K562 (cell line): ENCODE data around the gene DRD3. TPM values are rescaled to one million over a fixed set of nuclear protein-coding genes. Genes with fewer than 3 reads are reported as not detected.

Experiments
- ATAC-seq: fragments of 200-7000 bp; cut with Tn5 transposase; 3 replicates; pipeline ENCODE4 v1.9.1; 2020; ENCODE audit warnings: moderate library complexity
- BruUV-seq: library from RNA; stranded (reverse); fragments of 400-500 nt; replicated peaks from 2 replicates; lab custom pipeline; 2021; lab: Mats Ljungman, UMichigan
- CTCF ChIA-PET: fragments of 300-600 bp; formaldehyde crosslinking; extraction: SDS; loops from one replicate; lab custom pipeline; 2021; ENCODE audit warnings: low intra/inter-chr PET ratio; lab: Yijun Ruan, JAX
- POLR2A ChIA-PET: fragments of 300-600, 350-650 bp; sonication (Branson Sonifier 250); formaldehyde crosslinking; extraction: SDS; loops from one replicate; lab custom pipeline; 2021; ENCODE audit warnings: antibody characterized with exemption, inconsistent platforms; lab: Yijun Ruan, JAX
- DNase-seq, 4 experiments: peaks; one replicate each; pipeline versions ENCODE4 v3.0.0 to v3.0.0-alpha.2; 2011 to 2018; ENCODE audit warnings: low spot score in 3 of 4, mixed read lengths in 3 of 4; ENCODE audit errors: extremely low read depth in 1 of 4
- FAIRE-seq: peaks from 2 replicates; lab custom pipeline; 2011; peaks lifted over from hg19 to GRCh38; lab: Jason Lieb, UNC
- H2AFZ ChIP-seq: 2 replicates; pipeline ENCODE4 v1.6.0; 2011; ENCODE audit warnings: low read depth, low read length, control low read depth, inconsistent platforms
- H3K27ac ChIP-seq: fragments of 200-600 bp; 3 replicates; pipeline ENCODE4 v1.8.0; 2011; ENCODE audit warnings: low read depth, mild to moderate bottlenecking, control low read depth, inconsistent platforms, low read length, moderate library complexity, mixed read lengths; ENCODE audit errors: extremely low read depth
- H3K27me3 ChIP-seq, 2 experiments: fragments of 300-600 bp in 1 of 2; 2 replicates in 1 of 2; 3 replicates in 1 of 2; pipeline versions ENCODE4 v1.6.0 to v1.8.0; 2011; ENCODE audit warnings: inconsistent platforms in 2 of 2, low read length in 2 of 2, mild to moderate bottlenecking in 1 of 2, mixed read lengths in 1 of 2, moderate library complexity in 1 of 2; ENCODE audit not compliant: control insufficient read depth in 2 of 2, insufficient read depth in 2 of 2
- H3K36me3 ChIP-seq: fragments of 300-600 bp; 3 replicates; pipeline ENCODE4 v1.8.0; 2011; ENCODE audit warnings: mild to moderate bottlenecking, low read length, inconsistent platforms; ENCODE audit not compliant: control insufficient read depth, insufficient read depth
- H3K4me1 ChIP-seq, 2 experiments: fragments of 200-600 bp in 1 of 2; replicated peaks in 1 of 2; 2 replicates in 1 of 2; 3 replicates in 1 of 2; pipeline versions ENCODE4 v1.5.1 to v1.8.0; 2011; ENCODE audit warnings: inconsistent platforms in 2 of 2, low read length in 2 of 2, mild to moderate bottlenecking in 1 of 2, mixed read lengths in 1 of 2, moderate library complexity in 1 of 2; ENCODE audit not compliant: control insufficient read depth in 2 of 2, insufficient read depth in 2 of 2
- H3K4me2 ChIP-seq: 2 replicates; pipeline ENCODE4 v1.6.1; 2011; ENCODE audit warnings: low read length, control low read depth, inconsistent platforms, mixed read lengths; ENCODE audit not compliant: insufficient read depth
- H3K4me3 ChIP-seq: fragments of 200-600 bp; sonication (generic), shearing (Covaris generic); 2 replicates; pipeline ENCODE4 v1.5.1; 2016; ENCODE audit warnings: control low read depth, inconsistent platforms
- H3K79me2 ChIP-seq: fragments of 200-600 bp; 3 replicates; pipeline ENCODE4 v1.8.0; 2011; ENCODE audit warnings: low read length, inconsistent platforms; ENCODE audit not compliant: control insufficient read depth, insufficient read depth
- H3K9ac ChIP-seq, 2 experiments: 2 replicates each; pipeline versions ENCODE4 v1.6.0 to v1.6.1; 2011; ENCODE audit warnings: low read depth in 2 of 2, low read length in 2 of 2, control low read depth in 1 of 2, inconsistent platforms in 1 of 2, mild to moderate bottlenecking in 1 of 2, mixed read lengths in 1 of 2; ENCODE audit not compliant: insufficient read depth in 1 of 2
- H3K9me1 ChIP-seq: one replicate; pipeline ENCODE4 v1.6.0; 2011; ENCODE audit warnings: inconsistent platforms, mild to moderate bottlenecking, low read length, moderate library complexity; ENCODE audit not compliant: control insufficient read depth, insufficient read depth
- H3K9me3 ChIP-seq: replicated peaks from 2 replicates; pipeline ENCODE4 v1.5.1; 2011; ENCODE audit warnings: low read depth, low read length, inconsistent platforms; ENCODE audit not compliant: control insufficient read depth, insufficient read depth
- H4K20me1 ChIP-seq: replicated peaks from 2 replicates; pipeline ENCODE4 v1.6.1; 2011; ENCODE audit warnings: low read length, inconsistent platforms, mixed read lengths; ENCODE audit not compliant: control insufficient read depth, insufficient read depth
- CTBP1 ChIP-seq: fragments of 450-650 bp; IDR thresholded peaks from 2 replicates; pipeline ENCODE4 v1.6.1; 2016; ENCODE audit warnings: borderline replicate concordance
- NR1H2 ChIP-seq: sonication (generic); formaldehyde crosslinking; IDR thresholded peaks from 2 replicates; pipeline ENCODE4 v1.4.0; 2020; ENCODE audit warnings: mild to moderate bottlenecking, missing genetic modification reagents
- SIN3A ChIP-seq, 2 experiments: fragments of 150-350 bp in 1 of 2; IDR thresholded peaks; 2 replicates each; pipeline ENCODE4 v1.6.1; 2011 to 2016; ENCODE audit warnings: borderline replicate concordance in 2 of 2, low read depth in 2 of 2, low read length in 2 of 2, mild to moderate bottlenecking in 2 of 2, moderate library complexity in 2 of 2; ENCODE audit not compliant: control insufficient read depth in 1 of 2
- SMAD1 ChIP-seq: fragments of 150-350 bp; IDR thresholded peaks from 2 replicates; pipeline ENCODE4 v1.6.1; 2014; ENCODE audit warnings: low read length, low read depth; ENCODE audit not compliant: partially characterized antibody
- ZNF224 ChIP-seq: sonication (generic); formaldehyde crosslinking; IDR thresholded peaks from 2 replicates; pipeline ENCODE4 v1.8.0; 2022; ENCODE audit warnings: mild to moderate bottlenecking, missing genetic modification reagents
- ZNF354B ChIP-seq: fragments of 250-450 bp; sonication (Bioruptor Pico); IDR thresholded peaks from 2 replicates; pipeline ENCODE4 v1.4.0; 2020
- WGBS: fragments of 100-300 bp; shearing (Covaris generic); methylation state at CpG from one replicate; pipeline ENCODE4 v1.1.6; 2016; ENCODE audit warnings: low coverage, mixed read lengths; ENCODE audit not compliant: insufficient coverage; ENCODE audit errors: missing lambda C conversion rate; 5-methylcytosine and 5-hydroxymethylcytosine counted together
- in situ Hi-C: fragments of 300-500 bp; cut with MboI; formaldehyde crosslinking; loops from 4 replicates; pipeline ENCODE4 v1.15.0; 2018; ENCODE audit warnings: inconsistent platforms, mixed read lengths
- intact Hi-C: fragments of 100-400 bp; cut with micrococcal nuclease; formaldehyde crosslinking; loops from 2 replicates; pipeline ENCODE4 v1.14.2; 2022
- polyA plus RNA-seq, 8 experiments: library from polyadenylated mRNA; depleted of rRNA in 4 of 8; stranded (reverse) in 5 of 8; unstranded in 3 of 8; fragments of >200 nt; fragmentation: Nextera tagmentation in 2 of 8; fragmentation: Illumina TruSeq in 1 of 8; extraction: Ambion mirVana in 2 of 8; extraction: Trizol in 1 of 8; gene quantifications; 2 replicates each; pipeline versions ENCODE4 v1.2.1 to v1.2.3, GENCODE V29; 2011 to 2014; ENCODE audit warnings: inconsistent platforms in 1 of 8, missing spikeins in 1 of 8
- total RNA-seq, 7 experiments: library from RNA; depleted of rRNA in 6 of 7; stranded (reverse); fragments of >200 nt in 6 of 7; fragmentation: Illumina TruSeq in 2 of 7; extraction: Trizol in 2 of 7; gene quantifications; 2 replicates each; pipeline versions ENCODE4 v1.2.1 to v1.2.3, GENCODE V29; 2011 to 2021; ENCODE audit warnings: low replicate concordance in 1 of 7

Gene DRD3
- total and polyA plus RNA-seq, 9 of the 15 experiments (the other 6 are each of a cell fraction or from before 2014, with no cell fraction given) = not detected

DNA sequence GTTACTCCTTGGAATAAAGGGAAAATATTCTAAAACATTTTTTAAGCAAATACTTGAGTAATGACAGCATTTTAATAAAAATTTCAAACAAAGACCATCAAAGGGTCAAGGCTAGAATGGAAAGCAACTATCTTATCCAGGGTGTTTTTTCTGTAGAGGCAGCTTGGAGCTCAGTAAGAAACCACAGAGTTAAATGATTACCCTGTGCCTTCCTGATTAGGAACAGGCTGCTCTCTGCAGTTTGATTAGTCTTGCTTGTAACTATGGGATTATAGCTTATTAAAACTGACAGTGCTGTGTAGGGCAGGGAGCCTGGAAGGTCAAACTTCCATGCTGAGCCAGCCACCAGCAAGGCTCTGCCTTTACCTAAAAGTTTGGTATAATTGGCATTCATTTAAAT, 89.2 kb downstream of the DRD3 start:
- Histone ChIP-seq H3K9me1 (no peaks in the 10 kb centered on the region), H3K79me2 (no peaks in the 10 kb centered on the region), H2AFZ (no peak overlapping the region), H3K27me3 (peaks cover 7 to 10% of the 10 kb centered on the region in 2 experiments; a peak in 2 of 5 replicates), H4K20me1 (no peaks in the 10 kb centered on the region), H3K36me3 (peaks cover 22% of the 10 kb centered on the region; the same call in 2 of the 3 replicates), H3K9me3 (no peaks in the 10 kb centered on the region), H3K9ac (no peak overlapping the region), H3K27ac (no peak overlapping the region), H3K4me1 (no peaks in the 10 kb centered on the region), H3K4me3 (no peak overlapping the region), H3K4me2 (no peak overlapping the region)
- DNase-seq (no peak), FAIRE-seq (no peak), ATAC-seq (no peak)
- BruUV-seq = no TSS peak
- intact Hi-C loops (no loop called here), in situ Hi-C loops (no loop called here)
- CTCF ChIA-PET = no interaction called here
- POLR2A ChIA-PET = no interaction called here
- TF ChIP-seq NR1H2 (CRISPR knock-in tag) (no peak), SIN3A (IDR thresholded peaks at IDR 0.05; ENCODE audit: borderline replicate concordance in 2 of 2, control insufficient read depth in 1 of 2, low read depth in 2 of 2, low read length in 2 of 2) (no peak)

DNA sequence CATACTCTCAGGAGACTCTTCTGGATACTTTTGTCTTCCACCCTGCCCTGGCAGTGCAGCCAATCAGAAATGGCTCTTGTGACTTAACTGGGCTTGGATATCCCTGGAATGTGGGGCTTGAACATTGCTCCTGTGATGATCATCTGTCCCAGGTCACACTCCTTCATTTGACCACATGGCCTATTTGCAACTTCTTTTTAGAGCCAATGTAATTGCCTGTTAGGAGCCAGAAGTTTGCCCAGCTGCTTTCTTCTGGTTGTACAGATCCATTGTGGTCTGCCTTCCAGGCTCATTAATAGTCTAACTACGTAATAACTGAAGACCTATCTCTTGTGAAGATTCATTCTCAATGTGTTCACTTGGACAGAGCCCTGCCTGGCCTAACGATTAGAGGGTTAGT, 92.5 kb downstream of the DRD3 start:
- in situ Hi-C loops = no loop called here
- no peak for TF ChIP-seq SMAD1
- TF ChIP-seq CTBP1 = no peak
- no peak for TF ChIP-seq ZNF354B (CRISPR knock-in tag)
- TF ChIP-seq ZNF224 (CRISPR knock-in tag) = no peak
- BruUV-seq = no TSS peak
- Histone ChIP-seq H3K4me3 (no peak overlapping the region), H3K27me3 (no peaks in the 10 kb centered on the region), H3K9me3 (no peaks in the 10 kb centered on the region), H3K27ac (no peak overlapping the region), H3K79me2 (no peaks in the 10 kb centered on the region), H3K4me2 (no peak overlapping the region), H3K36me3 (peaks cover 47% of the 10 kb centered on the region; the same call in 2 of the 3 replicates), H3K9ac (no peak overlapping the region), H3K4me1 (no peaks in the 10 kb centered on the region), H3K9me1 (no peaks in the 10 kb centered on the region), H2AFZ (no peak overlapping the region), H4K20me1 (no peaks in the 10 kb centered on the region)
- intact Hi-C loops = no loop called here
- WGBS = 95% methylated on average over 2 of the region's 2 CpGs
- POLR2A ChIA-PET = no interaction called here
- no peak for DNase-seq
- FAIRE-seq = no peak
- CTCF ChIA-PET = no interaction called here
- ATAC-seq = no peak
